ENCODE data around the gene SNRNP25. TPM values are rescaled to one million over a fixed set of nuclear protein-coding genes. Genes with fewer than 3 reads are reported as not detected.

The SNRNP25 gene
- polyA plus RNA-seq, 12 donors, result 19.6 to 39.7 (median 23.7) TPM; not detected in 1

- DNase-seq, result no peak
Observed at GRCh38 chr16:94918-95265, 41.3 kb downstream of the SNRNP25 start.

- DNase-seq, result peak; percentile 86
Observed at GRCh38 chr16:96935-97381, 43.3 kb downstream of the SNRNP25 start.

- DNase-seq, result no peak
Observed at GRCh38 chr16:97822-98221, 44.2 kb downstream of the SNRNP25 start.

DNA sequence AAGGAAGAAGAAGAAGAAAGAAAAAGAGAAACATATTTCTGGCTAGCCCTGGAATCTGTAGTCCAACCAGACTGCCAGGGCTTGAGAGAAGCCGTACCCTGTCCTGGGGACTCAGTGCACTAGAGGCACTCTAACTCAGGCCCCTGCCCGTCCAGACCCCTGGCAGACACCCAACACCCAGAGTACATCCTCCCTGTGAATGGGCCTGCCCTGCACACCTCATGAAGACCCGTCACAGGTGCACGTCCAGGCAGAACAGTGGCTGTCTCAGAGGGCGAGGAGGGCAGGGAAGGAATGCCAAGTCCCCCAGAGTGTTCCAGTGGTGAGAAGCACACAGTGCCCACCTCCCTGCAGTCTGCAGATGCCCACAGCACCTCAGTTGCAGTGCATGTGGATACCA lies 47.4 kb downstream of the SNRNP25 start:
- DNase-seq, result no peak

GRCh38 chr16:101586-101985 lies 48.0 kb downstream of the SNRNP25 start:
- no peak for DNase-seq

DNA sequence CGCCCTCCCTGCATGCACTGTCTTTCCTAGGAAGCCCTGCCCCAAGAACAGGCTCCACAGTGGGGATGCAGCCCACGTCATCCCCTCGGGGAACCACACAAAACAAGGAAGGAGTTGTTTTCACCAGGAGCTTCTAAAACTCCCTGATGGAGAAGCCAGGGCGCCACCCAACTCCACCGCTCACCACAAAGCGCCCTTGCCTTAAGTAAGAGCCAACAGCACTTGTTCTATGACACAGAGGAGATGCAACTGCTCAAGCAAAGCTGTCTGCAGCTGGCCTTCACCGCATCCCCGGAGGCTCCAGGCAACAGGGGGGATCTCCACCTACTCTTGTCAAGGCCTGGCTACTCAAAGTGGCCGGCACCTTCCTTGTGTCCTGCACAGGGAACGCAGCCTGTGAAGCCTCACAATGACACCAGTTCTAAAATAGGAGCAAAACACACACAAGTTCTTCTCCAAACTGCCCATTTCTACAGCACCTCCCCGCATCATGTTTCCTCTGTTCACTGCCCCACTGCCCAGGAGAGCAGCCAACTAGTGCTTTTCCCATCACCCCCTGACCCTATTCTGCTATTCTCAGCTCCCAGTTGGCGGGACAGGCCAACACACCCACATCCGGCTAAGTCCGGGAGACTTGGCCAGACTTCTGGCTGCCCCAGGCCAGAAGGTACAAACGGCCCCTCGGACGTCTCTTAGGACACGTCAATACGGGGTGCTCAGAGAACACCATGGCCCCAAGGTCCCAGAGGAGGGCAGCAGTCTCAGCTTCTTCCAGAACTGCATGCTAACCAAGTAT lies 48.6 kb downstream of the SNRNP25 start:
- no peak for DNase-seq

- no peak for DNase-seq
Observed at GRCh38 chr16:104355-104754, 50.7 kb downstream of the SNRNP25 start.

DNA sequence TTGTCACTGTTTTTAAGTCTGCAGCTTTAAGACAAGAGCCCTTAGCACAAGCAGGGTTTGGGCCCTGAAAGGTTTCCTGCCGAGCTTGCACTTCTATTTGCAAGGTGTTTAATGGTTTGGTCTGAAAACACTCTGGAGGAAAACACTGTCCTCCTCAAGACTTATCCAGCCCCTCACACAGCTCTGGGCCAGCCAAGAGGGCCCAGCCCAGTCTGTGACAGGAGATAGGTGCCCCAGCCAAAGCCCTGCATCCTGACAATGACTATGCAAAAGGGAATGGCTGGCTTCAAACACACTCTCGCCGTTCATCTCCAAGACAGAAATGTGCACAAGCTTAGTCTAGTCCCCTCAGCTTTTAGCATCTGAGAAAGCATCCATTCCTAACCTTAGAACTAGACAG lies 51.3 kb downstream of the SNRNP25 start:
- no peak for DNase-seq

- DNase-seq, result no peak
Observed at GRCh38 chr16:105521-105920, 51.9 kb downstream of the SNRNP25 start.

DNA sequence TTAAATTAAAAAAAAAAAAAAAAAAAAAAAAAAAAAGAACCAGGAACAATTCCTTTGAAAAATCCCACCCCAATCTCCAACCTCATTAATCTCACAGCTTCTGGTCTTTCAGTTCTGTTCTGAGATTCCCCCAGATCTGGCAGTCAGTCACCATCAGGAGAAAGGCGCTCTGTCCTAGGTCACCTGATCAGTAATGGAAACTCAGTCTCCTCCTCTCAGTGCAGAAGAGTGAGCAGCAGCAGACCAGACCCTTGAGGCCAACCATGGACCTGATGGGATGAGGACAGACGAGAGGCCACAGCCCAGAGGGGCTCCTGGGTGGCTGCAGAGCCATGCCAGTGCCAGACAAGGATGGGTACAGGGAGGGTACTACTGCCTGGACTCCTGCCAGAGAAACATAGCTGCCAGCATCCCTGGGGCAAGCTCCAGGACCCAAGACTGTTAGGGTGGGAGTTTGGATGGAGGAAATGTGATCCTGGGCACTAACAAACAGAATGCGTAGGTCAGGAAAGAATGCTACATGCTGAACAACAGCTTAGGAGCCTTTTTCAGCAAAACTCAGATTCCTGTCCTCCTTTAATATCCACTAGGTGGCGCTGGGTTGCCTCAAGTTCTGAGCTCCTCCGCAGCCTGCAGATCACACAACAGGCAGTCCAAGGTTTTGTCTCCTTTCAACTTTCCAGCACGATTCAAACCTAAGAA lies 53.1 kb downstream of the SNRNP25 start:
- peak; percentile 81 for DNase-seq

Other genes starting within 250 kb of the SNRNP25 start
- gene POLR3K, start 220 bp upstream of the SNRNP25 start, polyA plus RNA-seq (ENCODE audit: insufficient read length in 12 of 12), result 10 to 100 TPM in 1 of 12 donors, 1 to 10 TPM in 10, not detected in 1; 6.0 to 13.5 (median 7.8) TPM
- 10 to 100 TPM in 11 of 12 donors, not detected in 1; 31.2 to 66.9 (median 42.5) TPM for gene RHBDF1, start 18.8 kb downstream of the SNRNP25 start, polyA plus RNA-seq (ENCODE audit: insufficient read length in 12 of 12)
- 10 to 100 TPM in 11 of 12 donors, not detected in 1; 16.8 to 38.1 (median 24.6) TPM for gene MPG, start 24.4 kb downstream of the SNRNP25 start, polyA plus RNA-seq (ENCODE audit: insufficient read length in 12 of 12)
- 10 to 100 TPM in 11 of 12 donors, not detected in 1; 22.2 to 38.6 (median 24.9) TPM for gene NPRL3, start 84.8 kb downstream of the SNRNP25 start, polyA plus RNA-seq (ENCODE audit: insufficient read length in 12 of 12)
- gene HBZ, start 98.8 kb downstream of the SNRNP25 start, polyA plus RNA-seq (ENCODE audit: insufficient read length in 12 of 12), result 10 to 100 TPM in 2 of 12 donors, 1 to 10 TPM in 7, under 1 TPM in 1, not detected in 2; 0.39 to 18.1 (median 2.9) TPM
- gene HBM, start 112.2 kb downstream of the SNRNP25 start, polyA plus RNA-seq (ENCODE audit: insufficient read length in 12 of 12), result 10 to 100 TPM in 4 of 12 donors, 1 to 10 TPM in 6, not detected in 2; 1.5 to 22.3 (median 6.9) TPM
- gene HBA2, start 119.0 kb downstream of the SNRNP25 start, polyA plus RNA-seq (ENCODE audit: insufficient read length in 12 of 12), result over 10,000 TPM in 1 of 12 donors, 1,000 to 10,000 TPM in 9, 100 to 1,000 TPM in 1, not detected in 1; 758 to 11,097 (median 3,094) TPM
- over 10,000 TPM in 1 of 12 donors, 1,000 to 10,000 TPM in 9, 100 to 1,000 TPM in 2; 512 to 13,335 (median 2,461) TPM for gene HBA1, start 122.9 kb downstream of the SNRNP25 start, polyA plus RNA-seq (ENCODE audit: insufficient read length in 12 of 12)
- gene HBQ1, start 126.6 kb downstream of the SNRNP25 start, polyA plus RNA-seq (ENCODE audit: insufficient read length in 12 of 12), result 1 to 10 TPM in 3 of 12 donors, under 1 TPM in 7, not detected in 2; 0.35 to 5.6 (median 0.67) TPM
- 100 to 1,000 TPM in 2 of 12 donors, 10 to 100 TPM in 9, not detected in 1; 52.4 to 116 (median 67.1) TPM for gene LUC7L, start 175.6 kb downstream of the SNRNP25 start, polyA plus RNA-seq (ENCODE audit: insufficient read length in 12 of 12)
- 10 to 100 TPM in 11 of 12 donors, not detected in 1; 26.7 to 74.6 (median 38.5) TPM for gene FAM234A, start 181.0 kb downstream of the SNRNP25 start, polyA plus RNA-seq (ENCODE audit: insufficient read length in 12 of 12)
- 1 to 10 TPM in 8 of 12 donors, under 1 TPM in 3, not detected in 1; 0.59 to 9.0 (median 1.2) TPM for gene RGS11, start 222.1 kb downstream of the SNRNP25 start, polyA plus RNA-seq (ENCODE audit: insufficient read length in 12 of 12)
- gene ARHGDIG, start 226.8 kb downstream of the SNRNP25 start, polyA plus RNA-seq (ENCODE audit: insufficient read length in 12 of 12), result 1 to 10 TPM in 3 of 12 donors, under 1 TPM in 6, not detected in 3; 0.53 to 2.4 (median 0.93) TPM
- gene PDIA2, start 229.3 kb downstream of the SNRNP25 start, polyA plus RNA-seq (ENCODE audit: insufficient read length in 12 of 12), result 1 to 10 TPM in 4 of 12 donors, under 1 TPM in 6, not detected in 2; 0.27 to 2.4 (median 0.75) TPM